ENCODE measurements around the gene HRH4.

DNA sequence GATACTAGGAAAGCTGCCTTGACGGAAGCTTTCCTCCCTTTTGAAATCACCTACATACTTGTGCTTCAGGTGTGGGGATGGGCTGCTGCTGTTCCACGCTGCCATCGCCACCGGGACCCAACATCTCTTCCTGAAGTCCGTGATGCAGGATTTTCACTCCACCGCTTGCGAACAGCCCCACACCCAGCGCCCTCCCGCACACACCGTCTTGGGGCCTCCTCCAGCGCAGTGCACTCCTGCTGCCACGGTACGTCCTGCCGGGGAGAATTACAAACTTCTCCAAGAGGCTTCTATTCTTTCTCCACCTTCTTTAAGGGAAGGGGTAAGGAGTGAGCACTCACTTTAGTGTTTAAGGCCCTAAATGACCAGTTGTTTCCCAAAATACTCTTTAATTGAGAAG is 58.2 kb downstream of the HRH4 start:
- TF ChIP-seq, protein P1, sequence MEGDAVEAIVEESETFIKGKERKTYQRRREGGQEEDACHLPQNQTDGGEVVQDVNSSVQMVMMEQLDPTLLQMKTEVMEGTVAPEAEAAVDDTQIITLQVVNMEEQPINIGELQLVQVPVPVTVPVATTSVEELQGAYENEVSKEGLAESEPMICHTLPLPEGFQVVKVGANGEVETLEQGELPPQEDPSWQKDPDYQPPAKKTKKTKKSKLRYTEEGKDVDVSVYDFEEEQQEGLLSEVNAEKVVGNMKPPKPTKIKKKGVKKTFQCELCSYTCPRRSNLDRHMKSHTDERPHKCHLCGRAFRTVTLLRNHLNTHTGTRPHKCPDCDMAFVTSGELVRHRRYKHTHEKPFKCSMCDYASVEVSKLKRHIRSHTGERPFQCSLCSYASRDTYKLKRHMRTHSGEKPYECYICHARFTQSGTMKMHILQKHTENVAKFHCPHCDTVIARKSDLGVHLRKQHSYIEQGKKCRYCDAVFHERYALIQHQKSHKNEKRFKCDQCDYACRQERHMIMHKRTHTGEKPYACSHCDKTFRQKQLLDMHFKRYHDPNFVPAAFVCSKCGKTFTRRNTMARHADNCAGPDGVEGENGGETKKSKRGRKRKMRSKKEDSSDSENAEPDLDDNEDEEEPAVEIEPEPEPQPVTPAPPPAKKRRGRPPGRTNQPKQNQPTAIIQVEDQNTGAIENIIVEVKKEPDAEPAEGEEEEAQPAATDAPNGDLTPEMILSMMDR (IDR thresholded peaks at IDR 0.05), result no peak
- TF ChIP-seq POLR2AphosphoS5 (IDR thresholded peaks at IDR 0.05) (no peak), POLR2A (IDR thresholded peaks at IDR 0.05) (no peak), EP300 (IDR thresholded peaks at IDR 0.05) (no peak)
